Progenitor cell of endocrine pancreas (in vitro differentiated cells): ENCODE data around the gene LRRC4. TPM values are rescaled to one million over a fixed set of nuclear protein-coding genes. Genes with fewer than 3 reads are reported as not detected.

Experiments
- DNase-seq: peaks from one replicate; pipeline ENCODE4 v3.0.0; 2021; ENCODE audit warnings: low spot score; ENCODE audit not compliant: unreplicated experiment
- H3K27ac Mint-ChIP-seq: 2 replicates; pipeline ENCODE4 v1.8.0; 2021; ENCODE audit warnings: mild to moderate bottlenecking, moderate library complexity, mixed read lengths
- H3K27me3 Mint-ChIP-seq: 2 replicates; pipeline ENCODE4 v1.8.0; 2021; ENCODE audit warnings: mixed read lengths
- H3K36me3 Mint-ChIP-seq: 2 replicates; pipeline ENCODE4 v1.8.0; 2022; ENCODE audit warnings: mixed read lengths; ENCODE audit not compliant: insufficient read depth
- H3K4me1 Mint-ChIP-seq: 2 replicates; pipeline ENCODE4 v1.8.0; 2021; ENCODE audit warnings: low read depth, mixed read lengths
- H3K4me3 Mint-ChIP-seq: 2 replicates; pipeline ENCODE4 v1.8.0; 2021; ENCODE audit warnings: low read depth, mild to moderate bottlenecking, moderate library complexity, mixed read lengths
- H3K9me3 Mint-ChIP-seq: 2 replicates; pipeline ENCODE4 v1.8.0; 2021; ENCODE audit warnings: low read depth, mixed read lengths
- CTCF ChIP-seq: fragments of 200-600 bp; sonication (generic); IDR thresholded peaks from one replicate; pipeline ENCODE4 v1.5.0; 2021; ENCODE audit warnings: antibody characterized with exemption, mild to moderate bottlenecking; ENCODE audit not compliant: unreplicated experiment
- total RNA-seq: library from RNA; stranded (reverse); gene quantifications from 2 replicates; pipeline ENCODE4 v1.2.1, GENCODE V29; 2021

The LRRC4 gene
- total RNA-seq, 1 donor from 2014 or later: 19.4 TPM

- Mint-ChIP-seq H3K27me3 (no peaks in the 10 kb centered on the region), H3K36me3 (no peaks in the 10 kb centered on the region), H3K4me3 (no peak overlapping the region), H3K4me1 (peaks cover 42% of the 10 kb centered on the region), H3K27ac (no peak overlapping the region), H3K9me3 (no peaks in the 10 kb centered on the region)
- TF ChIP-seq CTCF: no peak
- DNase-seq: no peak
Measured at GRCh38 chr7:128007303-128007680, 23.9 kb downstream of the LRRC4 start.

GRCh38 chr7:128006550-128007302, 24.5 kb downstream of the LRRC4 start:
- H3K27me3 Mint-ChIP-seq: no peaks in the 10 kb centered on the region
- TF ChIP-seq CTCF: no peak
- H3K36me3 Mint-ChIP-seq: peaks cover 2% of the 10 kb centered on the region
- no peaks in the 10 kb centered on the region for H3K9me3 Mint-ChIP-seq
- H3K4me3 Mint-ChIP-seq: no peak overlapping the region
- H3K27ac Mint-ChIP-seq: peak overlapping the region; percentile 78
- DNase-seq: no peak
- H3K4me1 Mint-ChIP-seq: peaks cover 42% of the 10 kb centered on the region

- Mint-ChIP-seq H3K27me3 (no peaks in the 10 kb centered on the region), H3K27ac (peak overlapping the region; percentile 78), H3K9me3 (no peaks in the 10 kb centered on the region), H3K4me1 (peaks cover 42% of the 10 kb centered on the region), H3K4me3 (peak overlapping the region; percentile 53), H3K36me3 (peaks cover 2% of the 10 kb centered on the region)
- no peak for DNase-seq
- TF ChIP-seq CTCF: no peak
Measured at GRCh38 chr7:128005759-128006159, 25.5 kb downstream of the LRRC4 start.

- no peak for TF ChIP-seq CTCF
- H3K9me3 Mint-ChIP-seq: no peaks in the 10 kb centered on the region
- no peak for DNase-seq
- peaks cover 2% of the 10 kb centered on the region for H3K36me3 Mint-ChIP-seq
- H3K4me1 Mint-ChIP-seq: peaks cover 40% of the 10 kb centered on the region
- no peaks in the 10 kb centered on the region for H3K27me3 Mint-ChIP-seq
- no peak overlapping the region for H3K4me3 Mint-ChIP-seq
- H3K27ac Mint-ChIP-seq: peak overlapping the region; percentile 22
Measured at GRCh38 chr7:128005117-128005516, 26.1 kb downstream of the LRRC4 start.

- H3K27me3 Mint-ChIP-seq: no peaks in the 10 kb centered on the region
- peaks cover 2% of the 10 kb centered on the region for H3K36me3 Mint-ChIP-seq
- DNase-seq: no peak
- no peak overlapping the region for H3K4me3 Mint-ChIP-seq
- H3K9me3 Mint-ChIP-seq: no peaks in the 10 kb centered on the region
- H3K27ac Mint-ChIP-seq: peak overlapping the region; percentile 22
- peaks cover 36% of the 10 kb centered on the region for H3K4me1 Mint-ChIP-seq
- no peak for TF ChIP-seq CTCF
Measured at GRCh38 chr7:128004623-128005022, 26.6 kb downstream of the LRRC4 start.
